Measurements from ENCODE around the gene SGSM2. TPM values are rescaled to one million over a fixed set of nuclear protein-coding genes. Genes with fewer than 3 reads are reported as not detected.

SGSM2 gene
- total RNA-seq, 2 donors from 2014 or later = 26.7 to 27.6 TPM

DNA sequence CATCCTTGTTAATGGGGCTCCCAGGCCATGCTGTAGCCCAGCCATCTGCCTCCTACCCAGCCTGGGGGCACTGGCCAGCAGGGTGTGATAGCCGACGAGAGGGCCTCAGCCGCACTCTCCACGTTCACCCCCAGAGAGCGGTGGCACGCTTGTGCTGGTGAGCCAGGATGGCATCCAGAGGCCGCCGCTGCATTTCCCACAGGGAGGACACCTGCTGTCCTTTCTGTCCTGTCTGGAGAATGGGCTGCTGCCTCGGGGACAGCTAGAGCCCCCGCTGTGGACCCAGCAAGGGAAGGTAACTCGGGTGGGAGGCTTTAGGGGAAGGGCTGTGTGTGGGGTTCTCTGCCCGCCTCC lies 27.4 kb downstream of the SGSM2 start:
- Histone ChIP-seq H3K36me3 (no peaks in the 10 kb centered on the region), H3K27me3 (no peaks in the 10 kb centered on the region), H3K9me3 (no peaks in the 10 kb centered on the region), H3K4me1 (no peaks in the 10 kb centered on the region), H3K4me3 (no peak overlapping the region), H3K27ac (no peak overlapping the region), H3K9ac (ENCODE audit: low read depth in 2 of 2, low read length in 2 of 2) (no peak overlapping the region)
- DNase-seq = no peak
- intact Hi-C loops (cut with DNase I) = no loop called here
- TF ChIP-seq CTCF (IDR thresholded peaks at IDR 0.05) = no peak

DNA sequence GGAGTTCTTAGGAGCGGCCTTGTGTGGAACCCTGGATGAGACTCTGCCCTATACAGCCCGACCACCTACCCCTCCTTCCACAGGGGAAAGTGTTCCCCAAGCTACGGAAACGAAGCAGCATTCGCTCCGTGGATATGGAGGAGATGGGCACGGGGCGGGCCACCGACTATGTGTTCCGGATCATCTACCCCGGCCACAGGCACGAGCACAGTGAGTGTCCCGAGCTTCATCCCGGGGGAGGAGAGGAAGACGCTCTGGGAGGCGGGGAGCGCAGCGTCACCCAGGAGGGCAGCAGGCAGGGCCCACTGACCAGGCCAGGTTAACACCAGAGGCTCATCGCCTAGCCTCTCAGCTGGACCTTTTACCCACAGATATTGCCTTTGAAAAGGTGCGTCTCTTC lies 27.8 kb downstream of the SGSM2 start:
- Histone ChIP-seq H3K9ac (ENCODE audit: low read depth in 2 of 2, low read length in 2 of 2) (no peak overlapping the region), H3K4me3 (no peak overlapping the region), H3K4me1 (no peaks in the 10 kb centered on the region), H3K36me3 (no peaks in the 10 kb centered on the region), H3K27me3 (no peaks in the 10 kb centered on the region), H3K27ac (no peak overlapping the region), H3K9me3 (no peaks in the 10 kb centered on the region)
- intact Hi-C loops (cut with DNase I) = no loop called here
- no peak for DNase-seq
- TF ChIP-seq CTCF (IDR thresholded peaks at IDR 0.05) = no peak

GRCh38 chr17:2366747-2367494 lies 29.6 kb downstream of the SGSM2 start:
- intact Hi-C loops (cut with DNase I) = no loop called here
- Histone ChIP-seq H3K9me3 (no peaks in the 10 kb centered on the region), H3K4me3 (no peak overlapping the region), H3K27me3 (no peaks in the 10 kb centered on the region), H3K4me1 (no peaks in the 10 kb centered on the region), H3K36me3 (no peaks in the 10 kb centered on the region), H3K27ac (no peak overlapping the region), H3K9ac (ENCODE audit: low read depth in 2 of 2, low read length in 2 of 2) (no peak overlapping the region)
- DNase-seq = no peak
- no peak for TF ChIP-seq CTCF (IDR thresholded peaks at IDR 0.05)

DNA sequence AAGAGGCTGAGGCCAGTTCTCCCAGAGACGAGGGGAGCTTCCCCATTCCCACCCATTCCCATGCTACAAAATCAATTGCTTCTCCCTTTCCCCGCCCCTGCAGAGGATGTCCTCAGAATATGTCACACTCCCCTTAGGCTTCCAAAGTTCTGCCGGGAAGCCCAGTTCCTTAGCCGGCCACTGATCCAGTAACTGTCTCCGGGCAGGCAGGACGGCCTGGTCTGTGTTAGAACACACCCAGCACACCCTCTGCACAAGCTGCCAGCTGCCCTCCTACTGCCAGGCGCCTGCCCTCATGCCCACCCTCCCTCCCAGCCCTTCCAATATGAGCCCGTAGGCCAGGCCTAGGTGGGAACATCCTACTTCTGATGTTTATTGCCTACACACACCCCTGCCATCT lies 31.1 kb downstream of the SGSM2 start:
- Histone ChIP-seq H3K27me3 (no peaks in the 10 kb centered on the region), H3K4me1 (no peaks in the 10 kb centered on the region), H3K9me3 (no peaks in the 10 kb centered on the region), H3K9ac (ENCODE audit: low read depth in 2 of 2, low read length in 2 of 2) (no peak overlapping the region), H3K27ac (no peak overlapping the region), H3K36me3 (no peaks in the 10 kb centered on the region), H3K4me3 (no peak overlapping the region)
- DNase-seq = no peak
- TF ChIP-seq CTCF (IDR thresholded peaks at IDR 0.05) = no peak
- intact Hi-C loops (cut with DNase I) = no loop called here

GRCh38 chr17:2369039-2369438 lies 31.7 kb downstream of the SGSM2 start:
- no peak overlapping the region for H3K4me3 ChIP-seq
- H3K27ac ChIP-seq = no peak overlapping the region
- H3K27me3 ChIP-seq = no peaks in the 10 kb centered on the region
- intact Hi-C loops (cut with DNase I) = no loop called here
- no peaks in the 10 kb centered on the region for H3K36me3 ChIP-seq
- DNase-seq = no peak
- no peak overlapping the region for H3K9ac ChIP-seq (ENCODE audit: low read depth in 2 of 2, low read length in 2 of 2)
- TF ChIP-seq CTCF (IDR thresholded peaks at IDR 0.05) = no peak
- H3K9me3 ChIP-seq = no peaks in the 10 kb centered on the region
- no peaks in the 10 kb centered on the region for H3K4me1 ChIP-seq
